Measurements from ENCODE around the gene PDCD1. TPM values are rescaled to one million over a fixed set of nuclear protein-coding genes. Genes with fewer than 3 reads are reported as not detected.

Gene PDCD1
- total and polyA plus RNA-seq, 10 of the 15 experiments (the other 5 are each of a cell fraction or from before 2014, with no cell fraction given) = 0.62 to 6.4 (median 2.9) TPM; not detected in 2

- DNase-seq (ENCODE audit: low read depth, low spot score) (no peak), ATAC-seq (peak; percentile 33; the same call in 2 of the 3 replicates), FAIRE-seq (no peak)
- ChIA-PET RAD21 (ENCODE audit: unreplicated experiment) (interaction anchor here (1.2 to 1.3 kb wide), 2 partner anchors 22 to 132 kb away, joined by 3 to 5 read pairs; partner anchors contain the start of gene D2HGDH), POLR2A (interaction anchor here (0.6 kb wide), 1 partner anchor 79 kb away, joined by 12 read pairs; no protein-coding TSS in a partner anchor), SMC1A (ENCODE audit: uncharacterized antibody, unreplicated experiment) (interaction anchor here (1.1 kb wide), 1 partner anchor 22 kb away, joined by 4 read pairs; no protein-coding TSS in a partner anchor), CTCF (interaction anchor here (3.5 kb wide), 1 partner anchor 13 kb away, joined by 21 read pairs; no protein-coding TSS in a partner anchor)
- no peak overlapping the region for H3K9ac ChIP-seq (ENCODE audit: control insufficient read depth, insufficient read depth, low read length)
- no peak overlapping the region for H3K27ac ChIP-seq (ENCODE audit: control insufficient read depth, insufficient read depth)
- no peak overlapping the region for H2AFZ ChIP-seq (ENCODE audit: control insufficient read depth, low read depth, low read length)
- H3K79me2 ChIP-seq (ENCODE audit: control insufficient read depth, insufficient read depth, low read length) = no peaks in the 10 kb centered on the region
- no peaks in the 10 kb centered on the region; a peak in 1 of 4 replicates for H3K27me3 ChIP-seq (replicated peaks in 1 of 2; ENCODE audit: control insufficient read depth in 2 of 2, insufficient read depth in 2 of 2, low read length in 1 of 2)
- H3K4me2 ChIP-seq (ENCODE audit: control insufficient read depth, insufficient read depth) = no peak overlapping the region
- intact Hi-C loops (cut with micrococcal nuclease; ENCODE audit: unreplicated experiment) (no loop called here), in situ Hi-C loops (cut with MboI) (no loop called here)
- no peaks in the 10 kb centered on the region; the same call in 1 of the 3 replicates for H3K9me3 ChIP-seq (replicated peaks; ENCODE audit: control insufficient read depth, insufficient read depth, low read length)
- BruUV-seq (replicated peaks) = no TSS peak
- 30% methylated on average over 15 of the region's 31 CpGs for WGBS (ENCODE audit: insufficient coverage, insufficient replicate concordance, low lambda C conversion rate, missing lambda C conversion rate)
- H3K4me3 ChIP-seq = no peak overlapping the region
- peaks cover 20% of the 10 kb centered on the region for H3K4me1 ChIP-seq (ENCODE audit: control insufficient read depth, insufficient read depth, low read length)
- H4K20me1 ChIP-seq (ENCODE audit: control insufficient read depth, insufficient read depth) = peaks cover 3% of the 10 kb centered on the region; the same call in 1 of the 2 replicates
- no peaks in the 10 kb centered on the region for H3K36me3 ChIP-seq (ENCODE audit: control insufficient read depth in 2 of 2, insufficient read depth in 2 of 2, low read length in 1 of 2)
- TF ChIP-seq GATAD2B (conservative IDR thresholded peaks at IDR 0.05; ENCODE audit: low read depth) = no peak
- TF ChIP-seq IKZF1 (conservative IDR thresholded peaks at IDR 0.05) = peak; percentile 58
- no peak for TF ChIP-seq NBN (IDR thresholded peaks at IDR 0.05)
- no peak for TF ChIP-seq RBBP5 (conservative IDR thresholded peaks at IDR 0.05)
- TF ChIP-seq EP300 (IDR thresholded peaks at IDR 0.05; ENCODE audit: borderline replicate concordance in 1 of 2, control insufficient read depth in 1 of 2, low read depth in 2 of 2, low read length in 2 of 2) = no peak
- TF ChIP-seq STAT1 (conservative IDR thresholded peaks at IDR 0.05) = no peak
- no peak for TF ChIP-seq TARDBP (IDR thresholded peaks at IDR 0.05; ENCODE audit: borderline replicate concordance)
- no peak for TF ChIP-seq DPF2 (IDR thresholded peaks at IDR 0.05)
- no peak for TF ChIP-seq CREB1 (IDR thresholded peaks at IDR 0.05; ENCODE audit: low read depth)
- TF ChIP-seq BRCA1 (IDR thresholded peaks at IDR 0.05; ENCODE audit: low read depth, low read length) = no peak
- TF ChIP-seq PAX5 (IDR thresholded peaks at IDR 0.05; ENCODE audit: borderline replicate concordance, low read depth, low read length) = no peak
- TF ChIP-seq CBX5 (IDR thresholded peaks at IDR 0.05; ENCODE audit: low read depth) = no peak
- no peak for TF ChIP-seq STAT3 (IDR thresholded peaks at IDR 0.05; ENCODE audit: low read depth, low read length)
- peak; percentile 40; the same call in 1 of the 2 replicates for TF ChIP-seq HDGF (IDR thresholded peaks at IDR 0.05)
- TF ChIP-seq BCLAF1 (IDR thresholded peaks at IDR 0.05) = no peak
- TF ChIP-seq KLF5 (IDR thresholded peaks at IDR 0.05; ENCODE audit: partially characterized antibody) = no peak
- no peak for TF ChIP-seq E4F1 (IDR thresholded peaks at IDR 0.05; ENCODE audit: borderline replicate concordance, partially characterized antibody)
- peak; percentile 52 for TF ChIP-seq PKNOX1 (IDR thresholded peaks at IDR 0.05)
- no peak for TF ChIP-seq FOXK2 (IDR thresholded peaks at IDR 0.05)
Measured at GRCh38 chr2:241865957-241866789, 7.5 kb upstream of the PDCD1 start.
